K562 (cell line): ENCODE measurements around the gene AARSD1. TPM values are rescaled to one million over a fixed set of nuclear protein-coding genes. Genes with fewer than 3 reads are reported as not detected.

Experiments
- CAMTA2 ChIP-seq: fragments of 250-450 bp; sonication (Bioruptor Pico); conservative IDR thresholded peaks from 2 replicates; pipeline ENCODE4 v1.5.1; 2022
- CBX3 ChIP-seq, 2 experiments: IDR thresholded peaks; 1 replicate in 1 of 2; 2 replicates in 1 of 2; pipeline ENCODE4 v1.6.1; 2012; ENCODE audit warnings: inconsistent platforms in 2 of 2, low read length in 2 of 2, borderline replicate concordance in 1 of 2, control low read depth in 1 of 2
- CBX8 ChIP-seq: fragments of 200-600 bp; sonication (generic); IDR thresholded peaks from 2 replicates; pipeline ENCODE4 v1.6.1; 2012; ENCODE audit warnings: borderline replicate concordance, mixed run types, low read depth, mild to moderate bottlenecking, moderate library complexity, mixed read lengths, low read length, control low read depth, inconsistent platforms; ENCODE audit not compliant: poor library complexity, severe bottlenecking; ENCODE audit errors: extremely low read depth
- CEBPZ ChIP-seq: fragments of 150-350 bp; IDR thresholded peaks from 2 replicates; pipeline ENCODE4 v1.6.1; 2014; ENCODE audit warnings: low read depth, mild to moderate bottlenecking, low read length, borderline replicate concordance
- ETS2 ChIP-seq: IDR thresholded peaks from 2 replicates; pipeline ENCODE4 v1.6.1; 2016; ENCODE audit warnings: borderline replicate concordance, missing genetic modification characterization, mild to moderate bottlenecking, moderate library complexity, missing compliant biosample characterization; ENCODE audit not compliant: poor library complexity, severe bottlenecking
- FOXA3 ChIP-seq, 2 experiments: fragments of 450-650 bp in 1 of 2; sonication (generic) in 1 of 2; formaldehyde crosslinking; IDR thresholded peaks in 1 of 2; conservative IDR thresholded peaks in 1 of 2; 2 replicates each; pipeline versions ENCODE4 v1.4.0 to v1.8.0; 2020 to 2022; ENCODE audit warnings: mild to moderate bottlenecking in 2 of 2, missing genetic modification reagents in 1 of 2
- HDAC3 ChIP-seq: fragments of 450-650 bp; IDR thresholded peaks from 2 replicates; pipeline ENCODE4 v1.6.1; 2018; ENCODE audit warnings: borderline replicate concordance, mild to moderate bottlenecking, moderate library complexity; ENCODE audit not compliant: partially characterized antibody
- HNRNPH1 ChIP-seq: fragments of 200-400 bp; formaldehyde crosslinking; optimal IDR thresholded peaks from 2 replicates; pipeline ENCODE3; 2017; ENCODE audit warnings: low read depth, mild to moderate bottlenecking, low read length, moderate library complexity
- HNRNPL ChIP-seq: fragments of 200-400 bp; formaldehyde crosslinking; IDR thresholded peaks from 2 replicates; pipeline ENCODE4 v1.6.1; 2017; ENCODE audit warnings: low read depth, mild to moderate bottlenecking, low read length
- HSF4 ChIP-seq: fragments of 250-450 bp; sonication (Bioruptor Pico); IDR thresholded peaks from 2 replicates; pipeline ENCODE4 v2.1.2; 2022; ENCODE audit warnings: mild to moderate bottlenecking, moderate library complexity, borderline replicate concordance
- KHSRP ChIP-seq: fragments of 450-650 bp; IDR thresholded peaks from 2 replicates; pipeline ENCODE4 v1.6.1; 2017
- NR1H2 ChIP-seq: sonication (generic); formaldehyde crosslinking; IDR thresholded peaks from 2 replicates; pipeline ENCODE4 v1.4.0; 2020; ENCODE audit warnings: mild to moderate bottlenecking, missing genetic modification reagents
- PHF20 ChIP-seq: fragments of 450-650 bp; IDR thresholded peaks from 2 replicates; pipeline ENCODE4 v1.6.1; 2018; ENCODE audit not compliant: partially characterized antibody
- RUNX1 ChIP-seq: sonication (generic); IDR thresholded peaks from 2 replicates; pipeline ENCODE4 v1.6.1; 2016; ENCODE audit warnings: antibody characterized with exemption, low read depth
- SOX6 ChIP-seq: fragments of 450-650 bp; IDR thresholded peaks from 2 replicates; pipeline ENCODE4 v1.6.1; 2014; ENCODE audit warnings: mild to moderate bottlenecking
- SP2 ChIP-seq: IDR thresholded peaks from 2 replicates; pipeline ENCODE4 v1.6.1; 2011; ENCODE audit warnings: mild to moderate bottlenecking, low read depth, low read length, moderate library complexity; ENCODE audit not compliant: poor library complexity, severe bottlenecking; ENCODE audit errors: extremely low read depth
- ZNF124 ChIP-seq: sonication (generic); formaldehyde crosslinking; IDR thresholded peaks from 2 replicates; pipeline ENCODE4 v1.8.1; 2022; ENCODE audit warnings: missing genetic modification reagents
- ZNF431 ChIP-seq: sonication (generic); formaldehyde crosslinking; IDR thresholded peaks from 2 replicates; pipeline ENCODE4 v1.8.0; 2022; ENCODE audit warnings: mild to moderate bottlenecking, missing genetic modification reagents
- ZNF785 ChIP-seq: fragments of 250-450 bp; sonication (Bioruptor Pico); IDR thresholded peaks from 2 replicates; pipeline ENCODE4 v1.4.0; 2020; ENCODE audit warnings: mild to moderate bottlenecking
- polyA plus RNA-seq, 8 experiments: library from polyadenylated mRNA; depleted of rRNA in 4 of 8; stranded (reverse) in 5 of 8; unstranded in 3 of 8; fragments of >200 nt; fragmentation: Nextera tagmentation in 2 of 8; fragmentation: Illumina TruSeq in 1 of 8; extraction: Ambion mirVana in 2 of 8; extraction: Trizol in 1 of 8; gene quantifications; 2 replicates each; pipeline versions ENCODE4 v1.2.1 to v1.2.3, GENCODE V29; 2011 to 2014; ENCODE audit warnings: inconsistent platforms in 1 of 8, missing spikeins in 1 of 8
- total RNA-seq, 7 experiments: library from RNA; depleted of rRNA in 6 of 7; stranded (reverse); fragments of >200 nt in 6 of 7; fragmentation: Illumina TruSeq in 2 of 7; extraction: Trizol in 2 of 7; gene quantifications; 2 replicates each; pipeline versions ENCODE4 v1.2.1 to v1.2.3, GENCODE V29; 2011 to 2021; ENCODE audit warnings: low replicate concordance in 1 of 7
- TF ChIP-seq, protein P1 (sequence below): fragments of 450-650 bp; IDR thresholded peaks from 2 replicates; pipeline ENCODE4 v1.6.1; 2017; ENCODE audit warnings: antibody characterized with exemption
- TF ChIP-seq, protein P2 (sequence below): fragments of 450-650 bp; IDR thresholded peaks from 2 replicates; pipeline ENCODE4 v1.6.1; 2016; ENCODE audit warnings: missing biosample characterization, missing genetic modification characterization
- TF ChIP-seq, protein P3 (sequence below): sonication (generic); formaldehyde crosslinking; IDR thresholded peaks from 2 replicates; pipeline ENCODE4 v1.9.0; 2022; ENCODE audit warnings: mild to moderate bottlenecking, missing genetic modification reagents

The AARSD1 gene
- total and polyA plus RNA-seq, 9 of the 15 experiments (the other 6 are each of a cell fraction or from before 2014, with no cell fraction given), result 51.7 to 98.5 (median 68.6) TPM

- TF ChIP-seq CEBPZ, result no peak
- peak; percentile 70 for TF ChIP-seq PHF20
- no peak for TF ChIP-seq CAMTA2 (CRISPR knock-in tag)
- no peak for TF ChIP-seq SP2
- no peak for TF ChIP-seq NR1H2 (CRISPR knock-in tag)
- TF ChIP-seq SOX6, result no peak; the same call in 1 of the 2 replicates
- TF ChIP-seq ZNF785 (CRISPR knock-in tag), result no peak
- TF ChIP-seq KHSRP, result no peak
- 0 out of 2 replicates have a peak, but pooled peaks have one; percentile 10 for TF ChIP-seq RUNX1
- TF ChIP-seq ZNF431 (CRISPR knock-in tag), result no peak
- no peak for TF ChIP-seq CBX8
- TF ChIP-seq, protein P1, sequence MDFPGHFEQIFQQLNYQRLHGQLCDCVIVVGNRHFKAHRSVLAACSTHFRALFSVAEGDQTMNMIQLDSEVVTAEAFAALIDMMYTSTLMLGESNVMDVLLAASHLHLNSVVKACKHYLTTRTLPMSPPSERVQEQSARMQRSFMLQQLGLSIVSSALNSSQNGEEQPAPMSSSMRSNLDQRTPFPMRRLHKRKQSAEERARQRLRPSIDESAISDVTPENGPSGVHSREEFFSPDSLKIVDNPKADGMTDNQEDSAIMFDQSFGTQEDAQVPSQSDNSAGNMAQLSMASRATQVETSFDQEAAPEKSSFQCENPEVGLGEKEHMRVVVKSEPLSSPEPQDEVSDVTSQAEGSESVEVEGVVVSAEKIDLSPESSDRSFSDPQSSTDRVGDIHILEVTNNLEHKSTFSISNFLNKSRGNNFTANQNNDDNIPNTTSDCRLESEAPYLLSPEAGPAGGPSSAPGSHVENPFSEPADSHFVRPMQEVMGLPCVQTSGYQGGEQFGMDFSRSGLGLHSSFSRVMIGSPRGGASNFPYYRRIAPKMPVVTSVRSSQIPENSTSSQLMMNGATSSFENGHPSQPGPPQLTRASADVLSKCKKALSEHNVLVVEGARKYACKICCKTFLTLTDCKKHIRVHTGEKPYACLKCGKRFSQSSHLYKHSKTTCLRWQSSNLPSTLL, result no peak
- TF ChIP-seq, protein P2, sequence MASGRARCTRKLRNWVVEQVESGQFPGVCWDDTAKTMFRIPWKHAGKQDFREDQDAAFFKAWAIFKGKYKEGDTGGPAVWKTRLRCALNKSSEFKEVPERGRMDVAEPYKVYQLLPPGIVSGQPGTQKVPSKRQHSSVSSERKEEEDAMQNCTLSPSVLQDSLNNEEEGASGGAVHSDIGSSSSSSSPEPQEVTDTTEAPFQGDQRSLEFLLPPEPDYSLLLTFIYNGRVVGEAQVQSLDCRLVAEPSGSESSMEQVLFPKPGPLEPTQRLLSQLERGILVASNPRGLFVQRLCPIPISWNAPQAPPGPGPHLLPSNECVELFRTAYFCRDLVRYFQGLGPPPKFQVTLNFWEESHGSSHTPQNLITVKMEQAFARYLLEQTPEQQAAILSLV (tag), result no peak
- TF ChIP-seq ZNF124, result no peak
- TF ChIP-seq FOXA3 (CRISPR knock-in tag; conservative IDR thresholded peaks at IDR 0.05 in 1 of 2, IDR thresholded peaks at IDR 0.05 in 1 of 2), result no peak
- TF ChIP-seq HNRNPH1, result no peak
- TF ChIP-seq ETS2 (tag), result no peak
- no peak for TF ChIP-seq CBX3 (IDR thresholded peaks at IDR 0.05; ENCODE audit: borderline replicate concordance in 1 of 2, low read length in 2 of 2)
- TF ChIP-seq HDAC3, result no peak
- 0 out of 2 replicates have a peak, but pooled peaks have one; percentile 37 for TF ChIP-seq HNRNPL
- TF ChIP-seq, protein P3, sequence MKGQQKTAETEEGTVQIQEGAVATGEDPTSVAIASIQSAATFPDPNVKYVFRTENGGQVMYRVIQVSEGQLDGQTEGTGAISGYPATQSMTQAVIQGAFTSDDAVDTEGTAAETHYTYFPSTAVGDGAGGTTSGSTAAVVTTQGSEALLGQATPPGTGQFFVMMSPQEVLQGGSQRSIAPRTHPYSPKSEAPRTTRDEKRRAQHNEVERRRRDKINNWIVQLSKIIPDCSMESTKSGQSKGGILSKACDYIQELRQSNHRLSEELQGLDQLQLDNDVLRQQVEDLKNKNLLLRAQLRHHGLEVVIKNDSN (CRISPR knock-in tag), result no peak
- no peak for TF ChIP-seq HSF4 (CRISPR knock-in tag)
These were observed 16.1 kb upstream of the AARSD1 start, which contains the start of gene RUNDC1 (continued) for GRCh38 chr17:42980274-42980765.
